Upper lobe of right lung (tissue), 1 donor: ENCODE results near the gene RAD51B. TPM values are rescaled to one million over a fixed set of nuclear protein-coding genes. Genes with fewer than 3 reads are reported as not detected.
A peak's percentile ranks its signal among the peaks of the same experiment; 100 is the strongest.

Experiments used
- ATAC-seq: fragments of 200-7000 bp; cut with Tn5 transposase; one replicate; pipeline ENCODE4 v1.9.1; 2020; ENCODE audit warnings: mild to moderate bottlenecking, moderate library complexity
- DNase-seq: peaks from one replicate; pipeline ENCODE4 v3.0.0-alpha.2; 2020
- H3K27ac ChIP-seq: fragments of 200-600 bp; one replicate; pipeline ENCODE4 v1.8.0; 2022
- H3K27me3 ChIP-seq: fragments of 200-600 bp; one replicate; pipeline ENCODE4 v1.8.0; 2022; ENCODE audit warnings: mild to moderate bottlenecking
- H3K36me3 ChIP-seq: fragments of 200-600 bp; one replicate; pipeline ENCODE4 v1.8.0; 2022
- H3K4me1 ChIP-seq: fragments of 200-600 bp; one replicate; pipeline ENCODE4 v1.8.0; 2022
- H3K4me3 ChIP-seq: fragments of 200-600 bp; one replicate; pipeline ENCODE4 v1.8.0; 2022; ENCODE audit warnings: mild to moderate bottlenecking
- H3K9me3 ChIP-seq: fragments of 200-600 bp; one replicate; pipeline ENCODE4 v1.8.0; 2022
- intact Hi-C: fragments of 100-400 bp; cut with DNase I; formaldehyde crosslinking; loops from one replicate; pipeline ENCODE4 v1.11.0; 2022
- total RNA-seq: library from RNA; stranded (reverse); fragmentation: NEBNext Ultra II Directional; extraction: Animal tissue kit (Norgen Biotek cat#: 25700); gene quantifications from one replicate; pipeline ENCODE4 v1.2.1, GENCODE V29; 2021
- TF ChIP-seq, protein P1 (sequence below): fragments of 200-600 bp; IDR thresholded peaks from one replicate; pipeline ENCODE4 v1.8.0; 2022; ENCODE audit warnings: antibody characterized with exemption
- donor health status: DM: no; HTN: yes; CAD: no; lungs with severe emphysema.

The RAD51B gene
- total RNA-seq, 1 donor from 2014 or later, result 11.5 TPM

DNA sequence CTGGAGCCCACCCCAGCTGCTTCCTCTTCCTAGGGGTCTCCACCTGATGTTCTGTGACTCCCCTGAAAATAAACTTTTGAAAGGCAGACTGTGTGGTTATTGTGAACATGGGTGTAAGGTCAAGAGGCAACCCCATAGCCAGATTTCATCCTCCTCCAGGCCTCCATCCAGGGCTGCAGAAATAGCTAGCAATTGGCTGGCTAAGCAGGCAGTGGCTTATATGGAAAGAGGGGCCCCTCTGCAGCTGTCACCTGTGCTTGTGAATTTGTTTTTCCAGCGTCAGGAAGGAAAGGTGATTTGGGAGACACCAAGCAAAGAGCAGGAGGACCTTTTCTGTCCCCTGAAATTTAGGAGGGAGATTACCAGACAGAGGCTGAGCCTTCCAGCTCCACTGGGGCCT lies 917.5 kb downstream of the RAD51B start:
- intact Hi-C loops, result no loop called here

DNA sequence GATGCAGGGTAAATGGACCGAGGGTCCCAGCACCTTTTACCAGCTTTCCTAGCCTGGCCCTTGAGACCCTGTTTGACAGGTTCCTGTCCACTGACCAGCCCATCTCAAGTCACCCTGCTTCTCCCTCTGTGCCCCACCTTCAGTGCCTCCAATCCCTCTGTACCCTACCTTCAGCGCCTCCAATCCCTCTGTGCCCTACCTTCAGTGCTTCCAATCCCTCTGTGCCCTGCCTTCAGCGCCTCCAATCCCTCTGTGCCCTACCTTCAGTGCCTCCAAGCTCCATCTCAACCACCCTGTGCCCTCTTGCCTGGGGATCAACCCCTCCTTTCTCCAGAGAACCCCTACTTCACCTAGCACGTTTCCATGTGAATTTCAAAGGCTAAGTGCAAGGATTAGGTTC lies 919.0 kb downstream of the RAD51B start:
- Histone ChIP-seq H3K4me1 (peaks cover 34% of the 10 kb centered on the region), H3K9me3 (no peaks in the 10 kb centered on the region), H3K27ac (no peak overlapping the region), H3K36me3 (no peaks in the 10 kb centered on the region), H3K27me3 (no peaks in the 10 kb centered on the region), H3K4me3 (no peak overlapping the region)
- DNase-seq (no peak), ATAC-seq (no peak)
- TF ChIP-seq, protein P1, sequence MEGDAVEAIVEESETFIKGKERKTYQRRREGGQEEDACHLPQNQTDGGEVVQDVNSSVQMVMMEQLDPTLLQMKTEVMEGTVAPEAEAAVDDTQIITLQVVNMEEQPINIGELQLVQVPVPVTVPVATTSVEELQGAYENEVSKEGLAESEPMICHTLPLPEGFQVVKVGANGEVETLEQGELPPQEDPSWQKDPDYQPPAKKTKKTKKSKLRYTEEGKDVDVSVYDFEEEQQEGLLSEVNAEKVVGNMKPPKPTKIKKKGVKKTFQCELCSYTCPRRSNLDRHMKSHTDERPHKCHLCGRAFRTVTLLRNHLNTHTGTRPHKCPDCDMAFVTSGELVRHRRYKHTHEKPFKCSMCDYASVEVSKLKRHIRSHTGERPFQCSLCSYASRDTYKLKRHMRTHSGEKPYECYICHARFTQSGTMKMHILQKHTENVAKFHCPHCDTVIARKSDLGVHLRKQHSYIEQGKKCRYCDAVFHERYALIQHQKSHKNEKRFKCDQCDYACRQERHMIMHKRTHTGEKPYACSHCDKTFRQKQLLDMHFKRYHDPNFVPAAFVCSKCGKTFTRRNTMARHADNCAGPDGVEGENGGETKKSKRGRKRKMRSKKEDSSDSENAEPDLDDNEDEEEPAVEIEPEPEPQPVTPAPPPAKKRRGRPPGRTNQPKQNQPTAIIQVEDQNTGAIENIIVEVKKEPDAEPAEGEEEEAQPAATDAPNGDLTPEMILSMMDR, result no peak
- intact Hi-C loops, result no loop called here

More for the DNA sequence above, 917.5 kb downstream of the RAD51B start:
- ATAC-seq (no peak), DNase-seq (no peak)
- Histone ChIP-seq H3K4me1 (peaks cover 42% of the 10 kb centered on the region), H3K27me3 (no peaks in the 10 kb centered on the region), H3K4me3 (no peak overlapping the region), H3K36me3 (no peaks in the 10 kb centered on the region), H3K27ac (peak overlapping the region; percentile 45), H3K9me3 (no peaks in the 10 kb centered on the region)
- TF ChIP-seq, protein P1, result no peak

DNA sequence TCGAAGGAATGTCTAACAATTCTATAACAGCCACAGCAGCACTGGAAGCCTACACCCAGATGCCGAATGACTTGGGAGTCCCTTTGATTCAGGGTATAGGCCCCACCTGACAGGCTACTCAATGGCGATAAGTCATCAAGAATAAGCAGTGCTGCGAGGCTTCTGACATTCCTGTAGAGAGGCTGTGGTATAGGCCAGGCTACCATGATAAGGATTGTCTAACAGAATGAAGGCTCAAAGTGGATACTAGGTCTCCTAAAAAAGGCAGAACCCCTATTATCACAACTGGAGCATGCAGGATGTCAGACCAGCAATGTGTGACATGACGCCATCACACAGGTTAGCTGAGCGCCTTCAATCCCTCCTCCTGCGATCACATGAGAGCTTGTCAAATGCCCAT lies 920.1 kb downstream of the RAD51B start:
- ATAC-seq (no peak), DNase-seq (no peak)
- H3K27ac ChIP-seq, result no peak overlapping the region
- H3K4me3 ChIP-seq, result no peak overlapping the region
- no peaks in the 10 kb centered on the region for H3K27me3 ChIP-seq
- no peaks in the 10 kb centered on the region for H3K9me3 ChIP-seq
- peaks cover 22% of the 10 kb centered on the region for H3K4me1 ChIP-seq
- intact Hi-C loops, result no loop called here
- TF ChIP-seq, protein P1, result no peak
- H3K36me3 ChIP-seq, result no peaks in the 10 kb centered on the region

DNA sequence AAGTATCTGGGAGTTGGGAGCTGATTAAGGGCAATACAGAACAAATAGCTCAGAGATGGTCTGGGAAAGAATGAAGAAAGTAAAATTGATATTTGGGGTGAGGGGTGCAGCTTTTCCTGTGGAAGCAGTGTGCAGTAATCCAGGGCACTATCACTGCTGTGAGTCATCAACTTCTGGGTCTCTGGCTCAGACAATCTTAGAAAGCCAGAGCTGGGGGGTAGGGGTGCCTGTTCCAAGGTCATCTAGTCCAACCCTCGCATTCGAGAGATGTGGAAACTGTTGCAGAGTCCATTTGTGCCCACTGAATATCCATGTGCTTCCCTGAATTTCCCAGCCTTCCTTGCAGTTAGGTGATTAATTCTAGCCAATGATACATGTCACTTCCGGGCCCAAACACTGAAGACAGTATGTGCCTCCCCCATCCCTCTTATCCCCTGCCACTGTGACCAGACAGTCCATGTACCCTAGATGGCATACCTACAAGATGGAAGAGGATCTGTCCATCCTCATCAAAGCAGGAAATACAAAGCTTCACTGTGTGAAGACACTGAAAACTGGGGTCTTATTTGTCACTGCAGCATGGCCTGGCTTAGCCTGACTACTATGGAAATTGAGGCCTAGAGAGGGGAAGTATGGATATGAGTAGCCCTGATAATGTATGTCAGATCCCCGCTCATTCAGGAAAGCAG lies 921.4 kb downstream of the RAD51B start:
- Histone ChIP-seq H3K27me3 (no peaks in the 10 kb centered on the region), H3K9me3 (no peaks in the 10 kb centered on the region), H3K36me3 (no peaks in the 10 kb centered on the region), H3K4me3 (no peak overlapping the region), H3K27ac (no peak overlapping the region), H3K4me1 (peaks cover 11% of the 10 kb centered on the region)
- ATAC-seq, result no peak
- TF ChIP-seq, protein P1, result no peak
- no peak for DNase-seq
- intact Hi-C loops, result no loop called here

DNA sequence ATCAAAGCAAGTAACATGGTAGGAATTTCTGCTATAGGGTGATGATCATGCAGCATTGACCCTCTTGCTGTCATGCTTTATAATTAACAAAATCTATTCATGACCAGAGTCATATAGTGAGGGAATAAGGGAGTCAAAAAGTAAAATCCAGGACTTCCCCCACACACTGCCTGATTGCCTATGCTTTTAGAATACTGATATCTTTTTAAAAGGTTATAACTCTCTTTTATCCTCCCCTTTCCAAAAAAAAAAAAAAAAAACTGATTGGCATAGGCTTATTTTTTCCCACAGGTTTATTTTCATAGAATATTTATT lies 921.9 kb downstream of the RAD51B start:
- peaks cover 6% of the 10 kb centered on the region for H3K4me1 ChIP-seq
- no peaks in the 10 kb centered on the region for H3K9me3 ChIP-seq
- no peak overlapping the region for H3K27ac ChIP-seq
- no peaks in the 10 kb centered on the region for H3K27me3 ChIP-seq
- intact Hi-C loops, result no loop called here
- ATAC-seq (no peak), DNase-seq (no peak)
- H3K36me3 ChIP-seq, result no peaks in the 10 kb centered on the region
- TF ChIP-seq, protein P1, result no peak
- H3K4me3 ChIP-seq, result no peak overlapping the region
